A673 (cell line): Measurements from ENCODE around the gene PCDHGA6. TPM values are rescaled to one million over a fixed set of nuclear protein-coding genes. Genes with fewer than 3 reads are reported as not detected.

Source experiments
- BruUV-seq: library from RNA; stranded (reverse); fragments of 400-500 nt; replicated peaks from 2 replicates; lab custom pipeline; 2021; lab: Mats Ljungman, UMichigan
- CTCF ChIA-PET: fragments of 300-600 bp; sonication (Branson Sonifier 250); formaldehyde crosslinking; loops from one replicate; lab custom pipeline; 2022; ENCODE audit warnings: antibody characterized with exemption; lab: Charles Lee
- POLR2A ChIA-PET: fragments of 300-600 bp; sonication (Branson Sonifier 250); formaldehyde crosslinking; loops from one replicate; lab custom pipeline; 2022; ENCODE audit warnings: antibody characterized with exemption; ENCODE audit not compliant: low non-redundant PET; lab: Charles Lee
- DNase-seq: peaks from one replicate; pipeline ENCODE4 v3.0.0-alpha.2; 2015; ENCODE audit warnings: low spot score
- H3K27ac ChIP-seq: fragments of 200-600 bp; sonication (generic); 2 replicates; pipeline ENCODE4 v1.5.1; 2016; ENCODE audit warnings: mixed run types, low read depth, mild to moderate bottlenecking, mixed read lengths, antibody characterized with exemption, low read length; ENCODE audit not compliant: poor library complexity, severe bottlenecking
- H3K27me3 ChIP-seq: fragments of 200-600 bp; sonication (generic); replicated peaks from 2 replicates; pipeline ENCODE4 v1.6.1; 2017; ENCODE audit warnings: mixed run types, low read depth, mild to moderate bottlenecking, mixed read lengths, antibody characterized with exemption, low read length; ENCODE audit not compliant: insufficient read depth, poor library complexity
- H3K36me3 ChIP-seq: fragments of 200-600 bp; sonication (generic); 2 replicates; pipeline ENCODE4 v1.6.1; 2016; ENCODE audit warnings: mixed run types, mild to moderate bottlenecking, mixed read lengths, antibody characterized with exemption, low read length; ENCODE audit not compliant: insufficient read depth, poor library complexity, severe bottlenecking
- H3K4me1 ChIP-seq: fragments of 200-600 bp; sonication (generic); 2 replicates; pipeline ENCODE4 v1.6.1; 2017; ENCODE audit warnings: mixed run types, mild to moderate bottlenecking, mixed read lengths, antibody characterized with exemption, low read length; ENCODE audit not compliant: insufficient read depth, poor library complexity, severe bottlenecking
- H3K4me3 ChIP-seq: fragments of 200-600 bp; sonication (generic); 2 replicates; pipeline ENCODE4 v1.5.1; 2016; ENCODE audit warnings: low read depth, mixed run types, mild to moderate bottlenecking, mixed read lengths, low read length; ENCODE audit not compliant: poor library complexity, severe bottlenecking
- H3K9me3 ChIP-seq: fragments of 200-600 bp; sonication (generic); 2 replicates; pipeline ENCODE4 v1.6.1; 2016; ENCODE audit warnings: mixed run types, low read depth, mild to moderate bottlenecking, mixed read lengths, antibody characterized with exemption, low read length; ENCODE audit not compliant: poor library complexity, severe bottlenecking
- EZH2 ChIP-seq: fragments of 200-600 bp; sonication (generic); IDR thresholded peaks from 2 replicates; pipeline ENCODE4 v1.6.1; 2017; ENCODE audit warnings: borderline replicate concordance, low read depth, mild to moderate bottlenecking, mixed read lengths, antibody characterized with exemption, low read length; ENCODE audit not compliant: poor library complexity, severe bottlenecking
- intact Hi-C: fragments of 100-400 bp; cut with micrococcal nuclease; formaldehyde crosslinking; loops from one replicate; pipeline ENCODE4 v1.10.0; 2022; ENCODE audit not compliant: unreplicated experiment
- total RNA-seq: library from RNA; stranded (reverse); gene quantifications from 2 replicates; pipeline ENCODE4 v1.2.3, GENCODE V29; 2021
- TF ChIP-seq, protein P1 (sequence below): fragments of 300-800, 200-600 bp; sonication (generic); conservative IDR thresholded peaks from 2 replicates; pipeline ENCODE4 v1.5.1; 2017; ENCODE audit warnings: low read depth, mild to moderate bottlenecking, antibody characterized with exemption, low read length, moderate library complexity, mixed read lengths

PCDHGA6 gene
- total RNA-seq, 1 experiment from 2014 or later: 21.6 TPM

DNA sequence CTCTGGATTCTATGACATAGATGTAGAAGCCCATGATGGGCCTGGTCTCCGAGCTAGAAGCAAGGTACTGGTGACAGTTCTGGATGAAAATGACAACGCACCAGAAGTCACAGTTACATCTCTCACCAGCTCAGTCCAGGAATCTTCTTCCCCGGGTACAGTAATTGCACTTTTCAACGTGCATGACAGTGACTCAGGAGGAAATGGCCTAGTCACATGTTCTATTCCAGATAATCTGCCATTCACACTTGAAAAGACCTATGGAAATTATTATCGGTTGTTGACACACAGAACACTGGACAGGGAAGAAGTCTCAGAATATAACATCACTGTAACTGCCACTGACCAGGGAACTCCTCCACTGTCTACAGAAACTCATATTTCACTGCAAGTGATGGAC lies 17.6 kb upstream of the PCDHGA6 start:
- H3K27ac ChIP-seq: no peak overlapping the region
- ChIA-PET POLR2A (no interaction called here), CTCF (no interaction called here)
- no peak for DNase-seq
- no peaks in the 10 kb centered on the region for H3K36me3 ChIP-seq
- intact Hi-C loops: no loop called here
- H3K9me3 ChIP-seq: peaks cover 47% of the 10 kb centered on the region
- H3K4me1 ChIP-seq: no peaks in the 10 kb centered on the region
- BruUV-seq: no TSS peak
- TF ChIP-seq, protein P1, sequence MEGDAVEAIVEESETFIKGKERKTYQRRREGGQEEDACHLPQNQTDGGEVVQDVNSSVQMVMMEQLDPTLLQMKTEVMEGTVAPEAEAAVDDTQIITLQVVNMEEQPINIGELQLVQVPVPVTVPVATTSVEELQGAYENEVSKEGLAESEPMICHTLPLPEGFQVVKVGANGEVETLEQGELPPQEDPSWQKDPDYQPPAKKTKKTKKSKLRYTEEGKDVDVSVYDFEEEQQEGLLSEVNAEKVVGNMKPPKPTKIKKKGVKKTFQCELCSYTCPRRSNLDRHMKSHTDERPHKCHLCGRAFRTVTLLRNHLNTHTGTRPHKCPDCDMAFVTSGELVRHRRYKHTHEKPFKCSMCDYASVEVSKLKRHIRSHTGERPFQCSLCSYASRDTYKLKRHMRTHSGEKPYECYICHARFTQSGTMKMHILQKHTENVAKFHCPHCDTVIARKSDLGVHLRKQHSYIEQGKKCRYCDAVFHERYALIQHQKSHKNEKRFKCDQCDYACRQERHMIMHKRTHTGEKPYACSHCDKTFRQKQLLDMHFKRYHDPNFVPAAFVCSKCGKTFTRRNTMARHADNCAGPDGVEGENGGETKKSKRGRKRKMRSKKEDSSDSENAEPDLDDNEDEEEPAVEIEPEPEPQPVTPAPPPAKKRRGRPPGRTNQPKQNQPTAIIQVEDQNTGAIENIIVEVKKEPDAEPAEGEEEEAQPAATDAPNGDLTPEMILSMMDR: no peak
- no peak for TF ChIP-seq EZH2
- no peaks in the 10 kb centered on the region for H3K27me3 ChIP-seq
- no peak overlapping the region for H3K4me3 ChIP-seq

DNA sequence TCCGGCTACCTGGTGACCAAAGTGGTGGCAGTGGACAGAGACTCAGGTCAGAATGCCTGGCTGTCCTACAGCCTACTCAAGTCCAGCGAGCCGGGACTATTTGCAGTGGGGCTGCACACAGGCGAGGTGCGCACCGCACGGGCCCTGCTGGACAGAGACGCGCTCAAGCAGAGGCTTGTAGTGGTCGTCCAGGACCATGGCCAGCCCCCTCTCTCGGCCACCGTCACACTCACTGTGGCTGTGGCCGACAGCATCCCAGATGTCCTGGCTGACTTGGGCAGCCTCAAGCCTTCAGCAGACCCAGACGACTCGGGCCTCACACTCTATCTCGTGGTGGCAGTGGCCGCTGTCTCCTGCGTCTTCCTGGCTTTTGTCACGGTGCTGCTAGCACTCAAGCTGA lies 16.7 kb upstream of the PCDHGA6 start:
- ChIA-PET POLR2A (no interaction called here), CTCF (no interaction called here)
- no peak overlapping the region for H3K4me3 ChIP-seq
- H3K27me3 ChIP-seq: no peaks in the 10 kb centered on the region
- intact Hi-C loops: no loop called here
- H3K36me3 ChIP-seq: no peaks in the 10 kb centered on the region
- DNase-seq: no peak
- TF ChIP-seq, protein P1: no peak
- no peak for TF ChIP-seq EZH2
- H3K9me3 ChIP-seq: peaks cover 45% of the 10 kb centered on the region
- H3K27ac ChIP-seq: no peak overlapping the region
- no peaks in the 10 kb centered on the region for H3K4me1 ChIP-seq
- no TSS peak for BruUV-seq

DNA sequence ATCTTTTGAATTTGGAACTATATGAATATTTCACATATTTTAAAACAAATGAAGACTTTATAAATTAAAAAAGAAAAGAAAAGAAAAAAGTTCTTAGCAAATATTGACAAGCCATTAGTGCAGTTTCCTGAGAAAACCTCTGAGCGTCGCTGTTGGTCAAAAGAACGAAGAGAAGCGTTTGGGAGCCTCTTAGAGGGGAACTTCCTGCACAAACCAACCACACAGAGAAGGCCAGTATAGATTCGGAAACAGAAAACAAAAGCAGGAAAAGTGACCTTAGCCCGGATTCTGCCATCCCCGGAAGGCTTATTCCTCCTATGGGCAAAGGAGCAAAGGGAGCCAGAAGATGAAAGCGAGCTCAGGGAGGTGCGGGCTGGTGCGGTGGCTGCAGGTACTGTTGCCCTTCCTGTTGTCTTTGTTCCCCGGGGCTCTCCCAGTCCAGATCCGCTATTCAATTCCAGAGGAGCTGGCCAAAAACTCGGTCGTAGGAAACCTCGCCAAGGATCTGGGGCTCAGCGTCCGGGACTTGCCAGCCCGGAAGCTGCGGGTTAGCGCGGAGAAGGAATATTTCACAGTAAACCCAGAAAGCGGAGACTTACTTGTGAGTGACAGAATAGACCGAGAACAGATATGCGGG lies 13.8 kb upstream of the PCDHGA6 start, which contains the start of gene PCDHGB2:
PCDHGB2 (plus strand) TSS at position 205 of the 637 bp plus-strand sequence; CDS start at position 347, 142 bp downstream.
- intact Hi-C loops: no loop called here
- DNase-seq: peak; percentile 67
- H3K9me3 ChIP-seq: peaks cover 47% of the 10 kb centered on the region
- H3K27ac ChIP-seq: no peak within 1 kb of the TSS
- H3K4me1 ChIP-seq: no peaks in the 10 kb centered on the region
- ChIA-PET POLR2A (no interaction called here), CTCF (interaction anchor here (1.1 kb wide), 1 partner anchor 39 kb away, joined by 3 read pairs; the partner anchor contains the start of gene TAF7)
- H3K27me3 ChIP-seq: no peaks in the 10 kb centered on the region
- TF ChIP-seq, protein P1: peak; percentile 59
- no peak for TF ChIP-seq EZH2
- no peaks in the 10 kb centered on the region for H3K36me3 ChIP-seq
- BruUV-seq: TSS peak; percentile 55
- no peak within 1 kb of the TSS for H3K4me3 ChIP-seq
